Measurements from ENCODE around the gene DNAJC7. TPM values are rescaled to one million over a fixed set of nuclear protein-coding genes. Genes with fewer than 3 reads are reported as not detected.
"Not testable (repeated sequence)": the region's sequence is repeated elsewhere in the genome, so short reads cannot be mapped to it uniquely, and the experiment has no call there.

The DNAJC7 gene
- total and polyA plus RNA-seq, 2 donors from 2014 or later = 88.1 to 141 TPM

DNA sequence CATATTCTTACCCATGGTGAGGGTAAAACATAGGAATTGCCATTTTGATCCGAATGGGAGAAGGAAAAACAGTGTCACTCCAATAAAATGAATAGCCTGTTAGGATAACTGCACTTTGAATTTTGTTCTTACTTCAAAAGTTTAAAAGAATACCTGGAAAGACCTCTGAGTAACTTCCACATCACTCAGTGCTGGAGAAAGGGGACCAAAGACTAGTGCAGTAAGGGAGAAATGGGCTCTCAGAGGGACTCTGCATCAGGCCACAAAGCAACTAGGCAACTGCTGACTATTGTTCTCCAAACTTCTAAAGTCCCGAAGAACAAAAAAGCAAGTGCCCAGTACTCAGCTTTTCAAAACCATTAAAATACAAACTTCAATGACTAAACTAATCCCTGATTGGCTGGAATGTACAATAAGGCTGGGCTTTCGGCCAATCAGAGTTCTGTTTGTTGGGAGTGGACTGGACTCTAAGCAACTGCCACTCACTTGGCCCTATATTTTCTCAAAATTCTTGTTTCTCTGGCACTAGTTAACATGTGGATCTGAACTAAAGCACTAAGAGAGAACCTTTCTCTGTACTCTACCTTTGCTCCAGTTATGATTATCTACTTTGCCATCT, 6.2 kb downstream of the DNAJC7 start:
- Histone ChIP-seq H3K4me3 (ENCODE audit: low read length in 3 of 3) (no peak overlapping the region), H3K9me3 (ENCODE audit: control insufficient read depth in 2 of 3, insufficient read depth in 1 of 3, low read length in 3 of 3) (no peaks in the 10 kb centered on the region), H3K27ac (ENCODE audit: low read depth in 2 of 2, low read length in 2 of 2) (no peak overlapping the region), H3K36me3 (ENCODE audit: control insufficient read depth in 2 of 3, insufficient read depth in 3 of 3, low read length in 3 of 3) (no peaks in the 10 kb centered on the region), H3K4me1 (ENCODE audit: control insufficient read depth in 2 of 3, insufficient read depth in 2 of 3, low read depth in 1 of 3, low read length in 3 of 3) (peaks cover 0 to 23% (median 12%) of the 10 kb centered on the region in 3 donors), H3K9ac (ENCODE audit: low read length in 3 of 3) (no peak overlapping the region), H3K27me3 (ENCODE audit: control insufficient read depth, insufficient read depth, low read length) (no peaks in the 10 kb centered on the region)
- DNase-seq = no peak
- FAIRE-seq = no peak
- intact Hi-C loops (cut with DNase I) = no loop called here
- TF ChIP-seq, protein P1, sequence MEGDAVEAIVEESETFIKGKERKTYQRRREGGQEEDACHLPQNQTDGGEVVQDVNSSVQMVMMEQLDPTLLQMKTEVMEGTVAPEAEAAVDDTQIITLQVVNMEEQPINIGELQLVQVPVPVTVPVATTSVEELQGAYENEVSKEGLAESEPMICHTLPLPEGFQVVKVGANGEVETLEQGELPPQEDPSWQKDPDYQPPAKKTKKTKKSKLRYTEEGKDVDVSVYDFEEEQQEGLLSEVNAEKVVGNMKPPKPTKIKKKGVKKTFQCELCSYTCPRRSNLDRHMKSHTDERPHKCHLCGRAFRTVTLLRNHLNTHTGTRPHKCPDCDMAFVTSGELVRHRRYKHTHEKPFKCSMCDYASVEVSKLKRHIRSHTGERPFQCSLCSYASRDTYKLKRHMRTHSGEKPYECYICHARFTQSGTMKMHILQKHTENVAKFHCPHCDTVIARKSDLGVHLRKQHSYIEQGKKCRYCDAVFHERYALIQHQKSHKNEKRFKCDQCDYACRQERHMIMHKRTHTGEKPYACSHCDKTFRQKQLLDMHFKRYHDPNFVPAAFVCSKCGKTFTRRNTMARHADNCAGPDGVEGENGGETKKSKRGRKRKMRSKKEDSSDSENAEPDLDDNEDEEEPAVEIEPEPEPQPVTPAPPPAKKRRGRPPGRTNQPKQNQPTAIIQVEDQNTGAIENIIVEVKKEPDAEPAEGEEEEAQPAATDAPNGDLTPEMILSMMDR (IDR thresholded peaks at IDR 0.05; ENCODE audit: borderline replicate concordance, extremely low read depth, insufficient read depth) = no peak

DNA sequence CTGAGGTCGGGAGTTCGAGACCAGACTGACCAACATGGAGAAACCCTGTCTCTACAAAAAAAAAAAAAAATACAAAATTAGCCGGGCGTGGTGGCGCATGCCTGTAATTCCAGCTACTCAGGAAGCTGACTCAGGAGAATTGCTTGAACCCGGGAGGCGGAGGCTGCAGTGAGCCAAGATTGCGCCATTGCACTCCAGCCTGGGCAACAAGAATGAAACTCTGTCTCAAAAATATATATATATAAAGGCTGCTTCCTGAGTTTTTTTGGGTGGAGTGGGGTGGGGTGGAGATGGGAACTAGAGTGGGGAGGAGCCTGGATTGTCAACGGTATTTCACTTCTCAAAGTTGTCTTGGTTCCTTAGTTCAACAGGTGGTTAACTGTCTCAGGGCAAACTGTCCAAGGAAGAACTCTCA, 7.0 kb downstream of the DNAJC7 start:
- H3K27ac ChIP-seq (ENCODE audit: low read depth in 2 of 2, low read length in 2 of 2); H3K27me3 ChIP-seq (ENCODE audit: control insufficient read depth, insufficient read depth, low read length); H3K4me3 ChIP-seq (ENCODE audit: low read length in 3 of 3); H3K36me3 ChIP-seq (ENCODE audit: control insufficient read depth in 2 of 3, insufficient read depth in 3 of 3, low read length in 3 of 3); DNase-seq; H3K9me3 ChIP-seq (ENCODE audit: control insufficient read depth in 2 of 3, insufficient read depth in 1 of 3, low read length in 3 of 3); intact Hi-C loops (cut with DNase I); FAIRE-seq; H3K9ac ChIP-seq (ENCODE audit: low read length in 3 of 3): not testable (repeated sequence)
- peaks cover 0 to 19% (median 8%) of the 10 kb centered on the region in 3 donors for H3K4me1 ChIP-seq (ENCODE audit: control insufficient read depth in 2 of 3, insufficient read depth in 2 of 3, low read depth in 1 of 3, low read length in 3 of 3)

- no peak overlapping the region for H3K9ac ChIP-seq (ENCODE audit: low read length in 3 of 3)
- no peaks in the 10 kb centered on the region for H3K27me3 ChIP-seq (ENCODE audit: control insufficient read depth, insufficient read depth, low read length)
- TF ChIP-seq, protein P1 (IDR thresholded peaks at IDR 0.05; ENCODE audit: borderline replicate concordance, extremely low read depth, insufficient read depth) = peak; percentile 13
- H3K4me1 ChIP-seq (ENCODE audit: control insufficient read depth in 2 of 3, insufficient read depth in 2 of 3, low read depth in 1 of 3, low read length in 3 of 3) = peaks cover 0 to 23% (median 6%) of the 10 kb centered on the region in 3 donors
- no peaks in the 10 kb centered on the region for H3K36me3 ChIP-seq (ENCODE audit: control insufficient read depth in 2 of 3, insufficient read depth in 3 of 3, low read length in 3 of 3)
- H3K27ac ChIP-seq (ENCODE audit: low read depth in 2 of 2, low read length in 2 of 2) = no peak overlapping the region
- H3K4me3 ChIP-seq (ENCODE audit: low read length in 3 of 3) = no peak overlapping the region
- DNase-seq (no peak), FAIRE-seq (no peak)
- intact Hi-C loops (cut with DNase I) = no loop called here
- H3K9me3 ChIP-seq (ENCODE audit: control insufficient read depth in 2 of 3, insufficient read depth in 1 of 3, low read length in 3 of 3) = no peaks in the 10 kb centered on the region
Measured at GRCh38 chr17:42009170-42009569, 8.1 kb downstream of the DNAJC7 start.

DNA sequence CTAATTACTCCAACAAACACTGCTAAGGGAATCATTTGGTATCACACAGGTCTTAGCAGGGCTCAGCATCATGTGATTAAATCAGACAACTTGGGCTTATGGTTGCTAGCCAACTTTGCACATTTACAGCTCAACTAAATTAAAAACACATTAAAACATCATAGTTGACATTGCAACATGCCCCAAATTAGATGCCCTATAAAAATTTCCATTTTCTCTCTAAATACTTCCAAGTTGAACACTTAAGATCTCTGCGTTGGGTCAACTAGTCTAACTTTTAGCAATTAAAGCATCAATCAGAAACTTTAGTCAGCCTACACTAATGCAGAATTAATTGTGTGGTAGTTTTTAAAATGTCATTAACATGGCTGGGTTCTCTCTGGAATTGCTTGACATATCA, 12.1 kb downstream of the DNAJC7 start:
- no peaks in the 10 kb centered on the region for H3K27me3 ChIP-seq (ENCODE audit: control insufficient read depth, insufficient read depth, low read length)
- H3K36me3 ChIP-seq (ENCODE audit: control insufficient read depth in 2 of 3, insufficient read depth in 3 of 3, low read length in 3 of 3) = peaks cover 4 to 16% (median 10%) of the 10 kb centered on the region in 3 donors
- no peak for FAIRE-seq
- intact Hi-C loops (cut with DNase I) = no loop called here
- H3K4me1 ChIP-seq (ENCODE audit: control insufficient read depth in 2 of 3, insufficient read depth in 2 of 3, low read depth in 1 of 3, low read length in 3 of 3) = peaks cover 0 to 25% (median 5%) of the 10 kb centered on the region in 3 donors
- DNase-seq = peak in 2 of 5 donors; percentile 22 to 25
- no peak overlapping the region for H3K27ac ChIP-seq (ENCODE audit: low read depth in 2 of 2, low read length in 2 of 2)
- no peaks in the 10 kb centered on the region for H3K9me3 ChIP-seq (ENCODE audit: control insufficient read depth in 2 of 3, insufficient read depth in 1 of 3, low read length in 3 of 3)
- TF ChIP-seq, protein P1 (IDR thresholded peaks at IDR 0.05; ENCODE audit: borderline replicate concordance, extremely low read depth, insufficient read depth) = no peak
- H3K4me3 ChIP-seq (ENCODE audit: low read length in 3 of 3) = no peak overlapping the region
- no peak overlapping the region for H3K9ac ChIP-seq (ENCODE audit: low read length in 3 of 3)
